PFSK-1 (cell line): Measurements from ENCODE around the gene CEBPG.

Source experiments
- FOXP2 ChIP-seq: optimal IDR thresholded peaks from 2 replicates; pipeline ENCODE3; 2011; ENCODE audit warnings: borderline replicate concordance, control low read depth, inconsistent platforms; ENCODE audit not compliant: insufficient read depth; ENCODE audit errors: extremely low read length, extremely low read depth
- POLR2AphosphoS5 ChIP-seq: IDR thresholded peaks from 2 replicates; pipeline ENCODE4 v1.6.1; 2012; ENCODE audit warnings: low read depth, mild to moderate bottlenecking, control low read depth, low read length, moderate library complexity
- SIN3A ChIP-seq: IDR thresholded peaks from 2 replicates; pipeline ENCODE4 v1.6.1; 2012; ENCODE audit warnings: mild to moderate bottlenecking, low read length, moderate library complexity, borderline replicate concordance; ENCODE audit not compliant: insufficient read depth
- TAF1 ChIP-seq: IDR thresholded peaks from 2 replicates; pipeline ENCODE4 v1.6.1; 2012; ENCODE audit warnings: low read length, control low read depth, borderline replicate concordance; ENCODE audit not compliant: insufficient read depth
- TF ChIP-seq, protein P1 (sequence below), 2 experiments: IDR thresholded peaks; 2 replicates each; pipeline versions ENCODE4 v1.6.1 to v1.8.0; 2011 to 2012; ENCODE audit warnings: low read depth in 2 of 2, low read length in 2 of 2, control low read depth in 1 of 2, inconsistent platforms in 1 of 2, mild to moderate bottlenecking in 1 of 2, moderate library complexity in 1 of 2; ENCODE audit not compliant: insufficient read depth in 1 of 2

GRCh38 chr19:33345163-33345562 is 28.3 kb upstream of the CEBPG start:
- TF ChIP-seq TAF1, result no peak
- no peak for TF ChIP-seq SIN3A
- TF ChIP-seq, protein P1, sequence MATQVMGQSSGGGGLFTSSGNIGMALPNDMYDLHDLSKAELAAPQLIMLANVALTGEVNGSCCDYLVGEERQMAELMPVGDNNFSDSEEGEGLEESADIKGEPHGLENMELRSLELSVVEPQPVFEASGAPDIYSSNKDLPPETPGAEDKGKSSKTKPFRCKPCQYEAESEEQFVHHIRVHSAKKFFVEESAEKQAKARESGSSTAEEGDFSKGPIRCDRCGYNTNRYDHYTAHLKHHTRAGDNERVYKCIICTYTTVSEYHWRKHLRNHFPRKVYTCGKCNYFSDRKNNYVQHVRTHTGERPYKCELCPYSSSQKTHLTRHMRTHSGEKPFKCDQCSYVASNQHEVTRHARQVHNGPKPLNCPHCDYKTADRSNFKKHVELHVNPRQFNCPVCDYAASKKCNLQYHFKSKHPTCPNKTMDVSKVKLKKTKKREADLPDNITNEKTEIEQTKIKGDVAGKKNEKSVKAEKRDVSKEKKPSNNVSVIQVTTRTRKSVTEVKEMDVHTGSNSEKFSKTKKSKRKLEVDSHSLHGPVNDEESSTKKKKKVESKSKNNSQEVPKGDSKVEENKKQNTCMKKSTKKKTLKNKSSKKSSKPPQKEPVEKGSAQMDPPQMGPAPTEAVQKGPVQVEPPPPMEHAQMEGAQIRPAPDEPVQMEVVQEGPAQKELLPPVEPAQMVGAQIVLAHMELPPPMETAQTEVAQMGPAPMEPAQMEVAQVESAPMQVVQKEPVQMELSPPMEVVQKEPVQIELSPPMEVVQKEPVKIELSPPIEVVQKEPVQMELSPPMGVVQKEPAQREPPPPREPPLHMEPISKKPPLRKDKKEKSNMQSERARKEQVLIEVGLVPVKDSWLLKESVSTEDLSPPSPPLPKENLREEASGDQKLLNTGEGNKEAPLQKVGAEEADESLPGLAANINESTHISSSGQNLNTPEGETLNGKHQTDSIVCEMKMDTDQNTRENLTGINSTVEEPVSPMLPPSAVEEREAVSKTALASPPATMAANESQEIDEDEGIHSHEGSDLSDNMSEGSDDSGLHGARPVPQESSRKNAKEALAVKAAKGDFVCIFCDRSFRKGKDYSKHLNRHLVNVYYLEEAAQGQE (IDR thresholded peaks at IDR 0.05; ENCODE audit: insufficient read depth in 1 of 2, low read depth in 2 of 2, low read length in 2 of 2), result no peak
- TF ChIP-seq FOXP2, result no peak
- TF ChIP-seq POLR2AphosphoS5, result no peak
